ENCODE data around the gene WDR45B. TPM values are rescaled to one million over a fixed set of nuclear protein-coding genes. Genes with fewer than 3 reads are reported as not detected.

WDR45B gene
- total RNA-seq, 1 experiment from 2014 or later, result 132 TPM

GRCh38 chr17:82687871-82688270 is 39.6 kb upstream of the WDR45B start:
- H3K27ac ChIP-seq (ENCODE audit: low read length), result no peak overlapping the region
- H3K4me1 ChIP-seq (ENCODE audit: control insufficient read depth, insufficient read depth, low read length), result no peaks in the 10 kb centered on the region
- ChIA-PET CTCF (interaction anchor here (0.6 to 0.7 kb wide), 2 partner anchors 20 to 27 kb away, joined by 3 to 9 read pairs; no protein-coding TSS in a partner anchor), POLR2A (interaction anchor here (0.6 kb wide), 1 partner anchor 1133 kb away, joined by 4 read pairs; no protein-coding TSS in a partner anchor)
- intact Hi-C loops (cut with micrococcal nuclease; ENCODE audit: unreplicated experiment) (no loop called here), in situ Hi-C loops (cut with HindIII; ENCODE audit: low pct_unique_long_range_greater_than_20kb, low sequenced_read_pairs) (no loop called here)
- ATAC-seq (no peak), DNase-seq (ENCODE audit: low read depth, low spot score) (no peak)
- no peak overlapping the region for H3K4me3 ChIP-seq (ENCODE audit: low read depth in 2 of 2, low read length in 2 of 2)
- BruUV-seq (replicated peaks), result no TSS peak
- H3K36me3 ChIP-seq (ENCODE audit: control insufficient read depth, insufficient read depth, low read length), result no peaks in the 10 kb centered on the region
- H3K9me3 ChIP-seq (ENCODE audit: control insufficient read depth, insufficient read depth, low read depth, low read length), result no peaks in the 10 kb centered on the region
- TF ChIP-seq SIN3A (IDR thresholded peaks at IDR 0.05; ENCODE audit: borderline replicate concordance, insufficient read depth, low read depth, low read length) (no peak), TCF7L2 (IDR thresholded peaks at IDR 0.05; ENCODE audit: low read depth, low read length) (no peak), POLR2AphosphoS5 (IDR thresholded peaks at IDR 0.05; ENCODE audit: low read depth, low read length) (no peak), REST (IDR thresholded peaks at IDR 0.05; ENCODE audit: insufficient read depth in 1 of 2, low read depth in 2 of 2, low read length in 1 of 2) (no peak)
- TF ChIP-seq, protein P1, sequence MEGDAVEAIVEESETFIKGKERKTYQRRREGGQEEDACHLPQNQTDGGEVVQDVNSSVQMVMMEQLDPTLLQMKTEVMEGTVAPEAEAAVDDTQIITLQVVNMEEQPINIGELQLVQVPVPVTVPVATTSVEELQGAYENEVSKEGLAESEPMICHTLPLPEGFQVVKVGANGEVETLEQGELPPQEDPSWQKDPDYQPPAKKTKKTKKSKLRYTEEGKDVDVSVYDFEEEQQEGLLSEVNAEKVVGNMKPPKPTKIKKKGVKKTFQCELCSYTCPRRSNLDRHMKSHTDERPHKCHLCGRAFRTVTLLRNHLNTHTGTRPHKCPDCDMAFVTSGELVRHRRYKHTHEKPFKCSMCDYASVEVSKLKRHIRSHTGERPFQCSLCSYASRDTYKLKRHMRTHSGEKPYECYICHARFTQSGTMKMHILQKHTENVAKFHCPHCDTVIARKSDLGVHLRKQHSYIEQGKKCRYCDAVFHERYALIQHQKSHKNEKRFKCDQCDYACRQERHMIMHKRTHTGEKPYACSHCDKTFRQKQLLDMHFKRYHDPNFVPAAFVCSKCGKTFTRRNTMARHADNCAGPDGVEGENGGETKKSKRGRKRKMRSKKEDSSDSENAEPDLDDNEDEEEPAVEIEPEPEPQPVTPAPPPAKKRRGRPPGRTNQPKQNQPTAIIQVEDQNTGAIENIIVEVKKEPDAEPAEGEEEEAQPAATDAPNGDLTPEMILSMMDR (IDR thresholded peaks at IDR 0.05), result no peak
- H3K27me3 ChIP-seq (ENCODE audit: control insufficient read depth, insufficient read depth, low read length), result no peaks in the 10 kb centered on the region

DNA sequence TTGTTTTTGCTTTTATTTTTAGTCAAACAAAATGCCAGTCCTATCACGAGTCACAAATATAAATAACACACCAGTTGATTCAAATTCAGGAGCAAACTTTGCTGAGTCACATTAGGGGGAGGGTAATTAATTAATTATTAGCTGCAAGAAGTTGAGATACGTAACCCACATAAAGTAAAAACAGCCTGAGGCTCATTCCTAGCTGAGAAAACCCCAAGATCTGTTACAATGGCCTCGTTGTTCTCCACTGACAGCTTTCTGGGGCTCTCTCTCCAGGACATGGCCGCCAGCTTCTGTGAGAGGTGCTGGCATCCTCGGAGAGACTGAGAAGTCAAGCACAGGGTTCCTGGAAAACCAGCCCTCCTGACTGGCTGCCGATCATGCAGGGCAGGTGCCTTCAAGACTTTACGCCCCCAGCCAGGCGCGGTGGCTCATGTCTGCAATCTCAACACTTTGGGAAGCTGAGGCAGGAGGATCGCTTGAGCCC is 39.2 kb upstream of the WDR45B start:
- no peak for DNase-seq (ENCODE audit: low read depth, low spot score)
- no peak overlapping the region; the same call in 1 of the 2 replicates for H3K27ac ChIP-seq (ENCODE audit: low read length)
- peak; percentile 59; the same call in 1 of the 2 replicates for ATAC-seq
- H3K27me3 ChIP-seq (ENCODE audit: control insufficient read depth, insufficient read depth, low read length), result no peaks in the 10 kb centered on the region
- no peak for TF ChIP-seq POLR2AphosphoS5 (IDR thresholded peaks at IDR 0.05; ENCODE audit: low read depth, low read length)
- in situ Hi-C loops (cut with HindIII; ENCODE audit: low pct_unique_long_range_greater_than_20kb, low sequenced_read_pairs), result no loop called here
- H3K4me3 ChIP-seq (ENCODE audit: low read depth in 2 of 2, low read length in 2 of 2), result no peak overlapping the region
- BruUV-seq (replicated peaks), result no TSS peak
- H3K4me1 ChIP-seq (ENCODE audit: control insufficient read depth, insufficient read depth, low read length), result no peaks in the 10 kb centered on the region
- H3K36me3 ChIP-seq (ENCODE audit: control insufficient read depth, insufficient read depth, low read length), result no peaks in the 10 kb centered on the region
- intact Hi-C loops (cut with micrococcal nuclease; ENCODE audit: unreplicated experiment), result no loop called here
- H3K9me3 ChIP-seq (ENCODE audit: control insufficient read depth, insufficient read depth, low read depth, low read length), result no peaks in the 10 kb centered on the region
- ChIA-PET CTCF (interaction anchor here (0.7 kb wide), 1 partner anchor 21 kb away, joined by 3 read pairs; no protein-coding TSS in a partner anchor), POLR2A (no interaction called here)
